Measurements from ENCODE around the gene CCN2. TPM values are rescaled to one million over a fixed set of nuclear protein-coding genes. Genes with fewer than 3 reads are reported as not detected.

CCN2 gene
- total RNA-seq, 4 donors from 2014 or later: 52.8 to 146 (median 92.4) TPM

DNA sequence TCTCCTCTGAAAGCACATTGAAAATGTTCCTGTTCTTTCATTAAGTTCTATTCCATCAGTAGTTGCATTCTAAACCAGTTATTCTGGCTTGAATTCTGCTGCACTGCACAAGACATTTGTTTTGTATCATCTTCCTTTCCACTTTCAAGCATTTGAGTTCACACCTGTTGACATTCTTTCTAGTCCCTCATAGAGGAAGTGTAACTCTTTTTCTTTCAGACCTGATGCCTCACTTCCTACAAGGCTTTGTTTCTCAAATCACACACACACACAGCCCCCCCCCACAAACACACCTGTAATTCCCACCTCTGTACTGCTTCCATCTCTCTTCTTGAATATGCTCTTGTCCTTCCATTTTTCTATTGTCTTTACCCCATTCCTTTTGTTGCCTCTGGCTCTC lies 50.9 kb downstream of the CCN2 start:
- TF ChIP-seq POLR2A (IDR thresholded peaks at IDR 0.05): no peak
- no peak for TF ChIP-seq CTCF (IDR thresholded peaks at IDR 0.05)
- DNase-seq (ENCODE audit: low spot score in 2 of 2): no peak
- H3K4me3 ChIP-seq (ENCODE audit: low read depth, poor library complexity, severe bottlenecking): no peak overlapping the region
- intact Hi-C loops (cut with DNase I; ENCODE audit: low total_unique reads): no loop called here

DNA sequence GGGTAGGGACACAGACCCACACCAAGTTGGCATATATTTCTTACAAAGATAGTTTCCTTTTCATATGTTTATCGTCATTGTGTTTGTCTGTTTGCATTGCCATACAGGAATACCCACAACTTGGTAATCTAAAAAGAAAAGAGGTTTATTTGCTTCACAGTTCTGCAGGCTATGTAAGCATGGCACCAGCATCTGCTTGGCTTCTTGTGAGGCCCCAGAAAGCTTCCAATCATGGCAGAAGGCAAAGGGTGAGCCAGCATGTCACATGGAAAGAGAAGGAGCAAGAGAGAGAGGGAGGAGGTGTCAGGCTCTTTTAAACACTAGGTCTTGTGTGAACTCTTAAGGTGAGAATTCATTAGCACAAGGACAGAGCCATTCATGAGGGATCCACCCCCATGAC lies 52.5 kb downstream of the CCN2 start:
- DNase-seq (ENCODE audit: low spot score in 2 of 2): no peak
- H3K4me3 ChIP-seq (ENCODE audit: low read depth, poor library complexity, severe bottlenecking): no peak overlapping the region
- no peak for TF ChIP-seq CTCF (IDR thresholded peaks at IDR 0.05)
- TF ChIP-seq POLR2A (IDR thresholded peaks at IDR 0.05): no peak
- intact Hi-C loops (cut with DNase I; ENCODE audit: low total_unique reads): no loop called here
- WGBS, 2 donors: 92 to 97% methylated on average over 1 of the region's 1 CpG

Other genes starting within 250 kb of the CCN2 start
- 1 to 10 TPM in 1 of 4 donors, not detected in 3; 2.6 TPM for gene OR2A4, start 250.0 kb downstream of the CCN2 start, total RNA-seq
- not detected for gene CTAGE9, start 240.4 kb downstream of the CCN2 start, total RNA-seq
- gene ENPP1, start 143.4 kb downstream of the CCN2 start, total RNA-seq: 1 to 10 TPM; 4.1 to 7.6 (median 5.3) TPM

All from lower leg skin (tissue), 4 donors.